GM18517 (cell line): ENCODE measurements around the gene SUPV3L1.
"Not testable (repeated sequence)": the region's sequence is repeated elsewhere in the genome, so short reads cannot be mapped to it uniquely, and the experiment has no call there.

Source experiments
- ATAC-seq: cut with Tn5 transposase; IDR thresholded peaks from one replicate; pipeline ENCODE4 v1.9.1; 2021; ENCODE audit warnings: mild to moderate bottlenecking, moderate library complexity; ENCODE audit not compliant: unreplicated experiment

Gene SUPV3L1

GRCh38 chr10:69228151-69228550 lies 48.1 kb downstream of the SUPV3L1 start:
- ATAC-seq, result no peak

- no peak for ATAC-seq
These were observed 49.5 kb downstream of the SUPV3L1 start for GRCh38 chr10:69229616-69229916.

DNA sequence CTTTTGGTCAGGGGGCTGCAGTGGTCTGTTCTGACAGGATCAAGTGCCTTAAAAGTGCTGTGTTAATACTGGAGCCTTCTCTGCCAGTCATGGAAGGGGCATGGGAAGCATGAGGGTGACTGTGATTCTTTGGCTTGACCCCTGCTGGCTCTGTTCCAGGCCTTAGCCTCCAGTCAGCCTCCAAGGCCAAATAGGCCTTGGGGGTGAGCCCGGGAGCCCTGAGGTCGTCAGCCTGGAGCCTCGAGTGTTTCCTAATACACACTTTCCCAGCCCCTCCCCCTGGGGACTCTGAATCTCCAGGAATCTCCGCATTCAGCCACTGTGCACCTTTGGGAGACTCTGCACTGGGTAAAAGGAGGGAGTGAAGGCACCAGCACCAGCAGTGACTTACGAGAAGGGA lies 50.1 kb downstream of the SUPV3L1 start:
- ATAC-seq, result no peak

- ATAC-seq, result no peak
These were observed 52.2 kb downstream of the SUPV3L1 start for GRCh38 chr10:69232252-69232651.

- no peak for ATAC-seq
These were observed 52.9 kb downstream of the SUPV3L1 start for GRCh38 chr10:69232736-69233480.

GRCh38 chr10:69234447-69234846 lies 54.4 kb downstream of the SUPV3L1 start:
- no peak for ATAC-seq

DNA sequence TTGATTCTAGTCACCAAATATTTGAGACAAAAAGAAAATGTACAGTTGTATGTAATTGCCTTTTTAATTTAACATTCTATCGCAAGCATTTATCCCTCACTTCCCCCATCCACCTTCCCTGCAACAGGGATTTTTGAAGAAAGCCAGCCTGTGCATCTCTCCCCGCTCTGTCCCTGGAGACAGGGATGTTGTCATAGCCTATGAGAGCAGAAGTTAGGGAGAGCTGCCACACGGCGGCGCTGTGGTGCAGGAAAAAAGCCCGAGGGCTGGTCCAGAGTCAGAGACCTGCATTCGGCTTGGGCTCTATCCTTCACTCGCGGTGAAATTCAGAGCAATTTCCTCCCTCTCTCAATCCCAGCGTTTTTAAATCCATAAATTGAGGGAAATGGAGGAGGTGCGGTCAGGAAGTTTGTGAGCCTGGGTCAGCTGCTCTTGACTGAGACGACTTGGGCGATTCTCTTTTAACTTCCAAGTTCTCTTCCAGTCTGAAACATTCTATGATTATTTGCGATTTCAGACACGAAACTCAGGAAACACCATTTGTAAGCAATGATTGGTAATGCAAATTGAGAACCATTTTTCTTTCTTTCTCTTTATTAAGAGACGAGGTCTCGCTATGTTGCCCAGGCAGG lies 57.6 kb downstream of the SUPV3L1 start:
- ATAC-seq, result peak; percentile 90

GRCh38 chr10:69239136-69239535 lies 59.1 kb downstream of the SUPV3L1 start:
- ATAC-seq, result no peak

- ATAC-seq, result no peak
These were observed 59.9 kb downstream of the SUPV3L1 start for GRCh38 chr10:69239816-69240434.

DNA sequence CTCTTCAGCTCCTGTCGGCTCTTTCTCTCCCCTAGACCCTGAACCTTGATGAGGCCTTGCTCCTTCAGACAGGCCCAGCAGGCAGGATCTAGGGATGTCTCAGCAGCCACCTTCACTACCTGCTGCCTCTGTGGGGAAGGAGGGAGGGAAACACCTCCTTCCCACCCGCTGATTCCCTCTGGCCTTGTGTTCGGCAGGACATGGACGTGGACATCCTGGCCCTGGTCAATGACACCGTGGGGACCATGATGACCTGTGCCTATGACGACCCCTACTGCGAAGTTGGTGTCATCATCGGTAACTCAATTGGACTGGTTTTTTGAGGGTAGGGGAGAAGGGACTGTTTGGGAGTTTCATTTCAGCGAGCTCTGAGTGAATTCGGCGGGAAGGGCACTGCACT lies 60.4 kb downstream of the SUPV3L1 start:
- ATAC-seq, result no peak

DNA sequence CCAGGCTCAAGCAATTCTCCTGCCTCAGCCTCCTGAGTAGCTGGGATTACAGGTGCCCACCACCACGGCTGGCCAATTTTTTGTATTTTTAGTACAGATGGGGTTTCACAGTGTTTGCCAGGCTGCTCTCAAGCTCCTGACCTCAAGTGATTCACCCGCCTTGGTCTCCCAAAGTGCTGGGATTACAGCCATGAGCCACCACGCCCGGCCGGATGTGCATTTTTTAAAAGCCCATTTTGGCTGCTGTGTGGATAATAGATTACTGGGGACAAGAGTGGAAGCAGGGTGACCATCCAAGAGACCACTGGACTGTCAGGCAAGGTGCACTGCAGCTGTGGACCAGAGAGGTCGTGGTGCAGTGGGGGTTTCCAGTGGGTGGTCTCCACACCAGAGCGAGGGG lies 61.5 kb downstream of the SUPV3L1 start:
- ATAC-seq, result no peak

DNA sequence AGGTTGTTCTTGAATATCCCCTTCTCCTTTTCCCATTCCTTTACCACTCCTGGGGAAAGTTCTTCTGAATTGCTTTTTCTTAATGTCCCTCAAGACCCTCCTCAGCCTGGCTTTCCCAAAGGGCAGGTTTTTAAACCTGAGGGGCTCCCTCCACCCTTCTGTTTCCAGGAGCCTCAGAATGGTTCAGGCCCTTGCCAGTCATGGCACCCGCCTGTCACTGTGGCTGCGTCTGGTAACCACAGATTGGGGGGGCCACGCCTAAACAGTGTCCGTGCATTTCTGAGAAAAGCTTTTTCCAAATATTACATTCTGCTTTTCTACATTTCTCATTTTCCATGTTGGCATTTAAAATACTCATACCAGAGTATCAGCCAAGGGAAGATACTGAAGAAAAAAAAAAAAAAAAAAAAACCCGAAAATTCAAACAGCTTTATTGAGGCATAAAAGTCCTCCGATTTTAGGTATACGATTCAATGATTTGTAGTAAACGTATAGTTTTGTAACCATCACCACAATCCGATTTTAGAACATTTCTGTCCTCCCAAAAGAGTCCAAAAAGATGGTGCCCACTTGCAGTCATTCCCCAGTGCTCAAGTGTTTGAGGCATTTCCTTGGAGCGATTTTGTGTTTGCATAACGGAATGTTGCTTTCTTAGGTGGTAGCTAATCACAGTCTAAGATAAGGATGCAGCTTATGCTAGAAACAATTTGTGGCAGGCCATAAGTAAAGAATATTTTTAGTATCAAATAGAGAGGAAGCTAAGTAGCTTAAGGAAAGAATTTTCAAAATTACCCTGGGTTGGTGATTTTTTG lies 62.2 kb downstream of the SUPV3L1 start:
- ATAC-seq, result no peak

- ATAC-seq, result no peak
These were observed 62.8 kb downstream of the SUPV3L1 start for GRCh38 chr10:69242852-69243212.

DNA sequence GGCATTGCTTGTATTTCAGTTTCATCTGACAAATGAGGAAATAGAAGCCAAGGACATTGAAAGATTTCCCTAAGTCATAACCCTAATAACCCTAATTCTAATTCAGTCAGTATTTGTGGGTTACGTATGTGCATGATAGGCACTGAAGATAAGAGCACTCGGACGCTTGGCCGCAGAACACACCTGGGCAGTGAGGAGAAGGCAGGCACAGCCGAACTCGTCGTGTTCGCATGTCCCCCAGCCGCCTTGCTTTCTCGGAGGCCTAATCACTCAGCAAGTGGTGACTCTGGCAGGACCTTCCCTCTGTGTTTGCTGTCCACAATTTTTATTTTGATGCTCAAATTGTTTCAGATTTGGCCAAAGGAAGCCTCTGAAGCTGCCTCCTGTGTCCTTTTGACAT lies 63.8 kb downstream of the SUPV3L1 start:
- ATAC-seq, result no peak

DNA sequence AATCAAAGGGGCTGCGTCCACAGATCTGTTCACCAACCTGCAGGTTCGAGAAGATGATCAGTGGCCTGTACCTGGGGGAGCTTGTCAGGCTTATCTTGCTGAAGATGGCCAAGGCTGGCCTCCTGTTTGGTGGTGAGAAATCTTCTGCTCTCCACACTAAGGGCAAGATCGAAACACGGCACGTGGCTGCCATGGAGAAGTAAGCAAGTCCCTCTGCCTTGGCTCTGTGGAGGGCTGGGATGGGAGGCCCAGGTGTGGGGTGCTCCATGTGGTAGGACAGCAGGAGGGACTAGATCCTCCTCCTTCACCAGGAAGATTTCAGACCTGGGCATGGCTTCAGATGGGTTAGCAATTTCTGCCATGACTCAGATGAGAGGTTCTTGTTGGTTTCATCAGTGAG lies 66.0 kb downstream of the SUPV3L1 start:
- no peak for ATAC-seq

- no peak for ATAC-seq
These were observed 66.7 kb downstream of the SUPV3L1 start for GRCh38 chr10:69246581-69247312.

DNA sequence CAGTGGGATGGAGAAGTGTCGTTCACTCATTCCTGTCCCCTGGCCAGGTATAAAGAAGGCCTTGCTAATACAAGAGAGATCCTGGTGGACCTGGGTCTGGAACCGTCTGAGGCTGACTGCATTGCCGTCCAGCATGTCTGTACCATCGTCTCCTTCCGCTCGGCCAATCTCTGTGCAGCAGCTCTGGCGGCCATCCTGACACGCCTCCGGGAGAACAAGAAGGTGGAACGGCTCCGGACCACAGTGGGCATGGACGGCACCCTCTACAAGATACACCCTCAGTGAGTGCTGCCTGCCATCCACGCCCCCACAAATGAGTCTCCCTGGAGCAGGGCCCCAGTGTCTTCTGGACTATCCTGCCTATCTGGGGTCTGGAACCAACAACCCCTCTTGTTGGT lies 67.3 kb downstream of the SUPV3L1 start:
- no peak for ATAC-seq

- no peak for ATAC-seq
These were observed 68.2 kb downstream of the SUPV3L1 start for GRCh38 chr10:69248117-69248730.

- no peak for ATAC-seq
These were observed 70.0 kb downstream of the SUPV3L1 start for GRCh38 chr10:69250041-69250440.

DNA sequence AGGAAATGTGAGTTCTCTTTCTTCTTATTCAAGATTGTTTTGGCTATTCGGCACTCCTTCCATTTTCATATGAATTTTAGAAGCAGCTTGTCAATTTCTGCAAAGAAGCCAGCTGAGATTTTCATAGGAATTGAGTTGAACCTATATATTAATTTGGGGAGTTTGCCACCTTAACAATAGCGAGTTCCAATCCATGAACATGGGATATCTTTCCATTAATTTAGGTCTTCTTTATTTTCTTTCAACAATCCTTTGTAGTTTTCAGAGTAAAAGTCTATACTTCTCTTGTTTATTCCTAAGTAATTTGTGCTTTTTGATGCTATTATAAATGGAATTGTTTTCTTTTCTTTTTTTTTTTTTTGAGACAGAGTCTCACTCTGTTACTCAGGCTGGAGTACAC lies 71.4 kb downstream of the SUPV3L1 start:
- not testable (repeated sequence) for ATAC-seq

DNA sequence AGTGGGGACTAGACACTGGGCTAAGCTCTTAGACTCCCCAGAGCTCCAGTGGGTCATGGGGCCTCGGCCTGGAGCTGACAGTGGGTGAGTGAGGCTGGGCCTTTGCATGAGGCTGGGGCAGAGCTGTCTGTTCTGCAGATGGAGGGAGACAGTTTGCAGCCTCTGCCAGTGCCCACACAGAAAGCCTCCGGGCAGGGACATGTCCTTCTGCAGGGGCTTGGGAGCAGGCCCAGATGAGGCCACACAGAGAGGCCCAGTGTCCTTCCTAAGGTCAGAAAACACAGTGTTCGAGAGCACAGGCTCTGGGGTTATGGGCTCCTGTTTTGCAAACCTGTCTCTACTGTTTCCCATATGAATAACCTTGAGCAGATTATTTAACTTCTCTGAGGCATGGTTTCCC lies 73.1 kb downstream of the SUPV3L1 start:
- no peak for ATAC-seq
